ENCODE measurements around the gene KIAA0513. TPM values are rescaled to one million over a fixed set of nuclear protein-coding genes. Genes with fewer than 3 reads are reported as not detected.

KIAA0513 gene
- total RNA-seq, 1 donor from 2014 or later, result 7.4 TPM

DNA sequence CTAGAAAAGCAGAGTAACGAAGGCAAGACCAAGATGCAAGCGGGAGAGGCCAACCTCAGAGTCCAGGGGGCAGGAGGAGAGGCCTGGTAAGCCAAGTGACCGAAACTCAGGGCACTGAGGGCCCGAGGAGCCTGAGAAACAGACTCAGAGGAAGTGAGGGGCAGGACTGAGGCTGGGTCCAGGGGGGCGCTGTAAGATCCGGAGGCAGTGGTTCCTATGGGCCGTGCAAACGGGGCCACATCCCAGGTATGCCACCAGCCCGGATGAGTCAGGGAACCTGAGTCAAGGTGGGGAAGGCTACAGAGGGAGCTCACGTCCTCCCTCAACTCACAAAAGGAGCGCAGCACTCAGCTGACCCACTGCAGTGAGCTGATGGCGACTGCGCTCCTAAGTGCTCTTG lies 24.5 kb upstream of the KIAA0513 start:
- peak; percentile 9 for ATAC-seq
- intact Hi-C loops (cut with DNase I), result no loop called here
- no peak for DNase-seq (ENCODE audit: missing footprints)

DNA sequence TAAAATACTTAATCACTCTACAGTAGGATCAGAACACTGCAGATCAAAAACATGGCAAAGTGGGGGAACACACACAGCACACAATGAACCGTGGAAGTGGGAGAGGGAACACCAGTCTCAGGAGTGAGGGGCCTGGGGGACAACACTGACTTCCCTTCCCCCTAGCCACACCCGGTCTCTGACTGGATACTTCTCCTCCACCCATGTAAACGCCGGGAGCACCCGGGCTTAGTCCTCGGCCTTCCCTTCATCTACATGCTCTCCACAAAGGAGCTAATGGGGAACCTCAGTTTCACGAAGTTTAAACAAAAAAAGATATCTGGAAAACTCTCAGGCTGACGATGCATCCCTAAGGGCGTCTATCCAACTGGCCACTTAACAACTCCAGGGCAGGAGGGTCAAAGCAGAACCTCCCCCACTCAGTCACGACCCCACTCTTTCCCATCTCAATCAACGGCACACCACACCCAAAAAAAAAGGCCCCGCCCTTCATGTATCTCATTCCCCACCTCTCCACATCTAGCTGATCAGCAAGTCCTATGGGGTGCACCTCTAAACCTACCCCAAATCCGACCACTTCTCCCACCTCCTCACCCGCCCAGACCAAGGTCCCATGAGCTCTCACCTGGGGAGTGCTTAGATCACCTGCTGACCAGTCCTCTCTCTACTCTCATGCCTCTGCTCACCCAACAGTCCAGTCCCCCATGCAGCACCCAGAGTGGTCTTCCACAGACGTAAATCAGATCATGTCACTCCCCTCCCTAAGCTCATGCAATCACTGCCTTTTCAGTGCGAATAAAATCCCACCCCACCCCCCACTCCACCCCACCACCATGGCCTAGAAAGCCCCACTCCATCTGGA lies 23.6 kb upstream of the KIAA0513 start:
- DNase-seq (ENCODE audit: missing footprints), result no peak
- ATAC-seq, result peak; percentile 37
- intact Hi-C loops (cut with DNase I), result no loop called here

DNA sequence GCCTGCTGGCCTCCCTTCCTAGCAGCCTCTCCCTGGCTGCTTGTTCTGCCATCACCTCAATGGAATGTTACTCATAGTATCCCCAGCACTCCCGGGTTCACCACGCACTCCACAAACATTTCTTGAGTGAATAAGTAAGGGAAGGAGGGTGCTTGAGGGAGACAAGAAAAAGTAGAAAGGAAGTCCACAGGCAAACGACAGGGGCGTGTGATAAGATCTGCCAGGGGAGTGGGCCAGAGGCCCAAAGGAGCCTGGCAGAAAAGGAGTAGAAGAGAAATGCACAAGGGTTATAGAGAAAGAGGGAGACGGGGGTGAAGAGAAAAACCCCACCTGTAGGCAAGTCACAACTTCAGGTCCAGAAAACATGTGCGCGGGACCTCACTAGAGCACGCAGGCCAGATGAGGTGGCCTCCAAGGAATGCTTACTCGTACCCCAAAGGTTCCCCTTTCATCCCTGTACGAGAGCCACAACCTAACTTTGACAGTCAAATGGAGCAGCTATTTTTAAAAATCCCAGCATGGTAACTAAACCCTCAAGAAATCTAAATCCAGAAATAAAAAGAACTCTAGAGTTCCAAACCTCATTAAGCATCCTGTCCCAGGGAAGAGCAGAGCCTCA lies 22.9 kb upstream of the KIAA0513 start:
- peak; percentile 49 for ATAC-seq
- DNase-seq (ENCODE audit: missing footprints), result no peak
- intact Hi-C loops (cut with DNase I), result no loop called here

GRCh38 chr16:85005285-85006069 lies 22.1 kb upstream of the KIAA0513 start:
- ATAC-seq (peak; percentile 23), DNase-seq (ENCODE audit: missing footprints) (no peak)
- intact Hi-C loops (cut with DNase I), result no loop called here

DNA sequence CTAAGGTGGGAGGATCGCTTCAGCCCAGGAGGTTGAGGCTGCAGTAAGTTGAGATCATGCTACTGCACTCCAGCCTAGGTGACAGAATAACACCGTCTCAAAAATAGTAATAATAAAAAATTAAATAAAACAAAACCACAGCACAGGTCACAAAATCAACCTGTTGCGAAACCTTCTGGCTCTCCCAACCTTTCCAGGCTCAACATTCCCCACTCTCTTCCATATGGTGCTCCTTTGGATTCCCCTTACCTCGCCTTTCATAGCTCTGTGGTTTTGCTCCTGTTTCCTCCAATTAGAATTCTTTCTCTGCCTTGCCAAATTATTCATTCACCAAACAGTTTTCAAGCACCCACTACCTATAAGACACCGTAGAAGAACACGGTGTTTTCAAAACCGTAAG lies 21.0 kb upstream of the KIAA0513 start:
- no peak for DNase-seq (ENCODE audit: missing footprints)
- intact Hi-C loops (cut with DNase I), result no loop called here
- no peak for ATAC-seq

GRCh38 chr16:85007496-85008214 lies 19.9 kb upstream of the KIAA0513 start:
- intact Hi-C loops (cut with DNase I), result no loop called here
- DNase-seq (ENCODE audit: missing footprints), result no peak
- no peak for ATAC-seq

GRCh38 chr16:85008271-85008670 lies 19.3 kb upstream of the KIAA0513 start:
- no peak for DNase-seq (ENCODE audit: missing footprints)
- no peak for ATAC-seq
- intact Hi-C loops (cut with DNase I), result no loop called here

DNA sequence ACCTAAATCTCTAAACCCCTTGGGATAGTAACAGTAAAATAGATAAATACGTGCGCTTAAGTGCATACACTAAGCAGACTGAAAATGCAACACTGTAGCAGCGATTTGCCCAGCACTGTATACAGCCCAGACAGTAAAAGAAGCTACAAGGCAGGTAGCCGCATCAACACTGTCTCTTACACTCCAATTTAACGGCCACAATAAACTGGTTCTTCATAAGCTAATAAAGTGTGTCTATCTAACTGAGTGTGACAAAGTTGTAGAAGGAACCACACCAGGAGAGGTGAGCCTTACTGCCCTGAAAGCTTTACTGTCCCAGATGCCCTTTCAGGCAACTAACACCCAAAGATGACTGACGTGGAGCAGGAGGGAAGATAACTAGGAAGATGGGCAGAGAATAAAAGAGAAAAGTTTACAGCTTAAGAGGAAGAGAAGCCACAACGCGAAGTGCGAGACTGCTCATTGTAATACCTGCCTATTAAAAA lies 17.1 kb upstream of the KIAA0513 start:
- intact Hi-C loops (cut with DNase I), result loop anchor here (5.0 kb wide), 1 partner anchor 77 kb away; no protein-coding TSS in a partner anchor
- DNase-seq (ENCODE audit: missing footprints) (no peak), ATAC-seq (no peak)

DNA sequence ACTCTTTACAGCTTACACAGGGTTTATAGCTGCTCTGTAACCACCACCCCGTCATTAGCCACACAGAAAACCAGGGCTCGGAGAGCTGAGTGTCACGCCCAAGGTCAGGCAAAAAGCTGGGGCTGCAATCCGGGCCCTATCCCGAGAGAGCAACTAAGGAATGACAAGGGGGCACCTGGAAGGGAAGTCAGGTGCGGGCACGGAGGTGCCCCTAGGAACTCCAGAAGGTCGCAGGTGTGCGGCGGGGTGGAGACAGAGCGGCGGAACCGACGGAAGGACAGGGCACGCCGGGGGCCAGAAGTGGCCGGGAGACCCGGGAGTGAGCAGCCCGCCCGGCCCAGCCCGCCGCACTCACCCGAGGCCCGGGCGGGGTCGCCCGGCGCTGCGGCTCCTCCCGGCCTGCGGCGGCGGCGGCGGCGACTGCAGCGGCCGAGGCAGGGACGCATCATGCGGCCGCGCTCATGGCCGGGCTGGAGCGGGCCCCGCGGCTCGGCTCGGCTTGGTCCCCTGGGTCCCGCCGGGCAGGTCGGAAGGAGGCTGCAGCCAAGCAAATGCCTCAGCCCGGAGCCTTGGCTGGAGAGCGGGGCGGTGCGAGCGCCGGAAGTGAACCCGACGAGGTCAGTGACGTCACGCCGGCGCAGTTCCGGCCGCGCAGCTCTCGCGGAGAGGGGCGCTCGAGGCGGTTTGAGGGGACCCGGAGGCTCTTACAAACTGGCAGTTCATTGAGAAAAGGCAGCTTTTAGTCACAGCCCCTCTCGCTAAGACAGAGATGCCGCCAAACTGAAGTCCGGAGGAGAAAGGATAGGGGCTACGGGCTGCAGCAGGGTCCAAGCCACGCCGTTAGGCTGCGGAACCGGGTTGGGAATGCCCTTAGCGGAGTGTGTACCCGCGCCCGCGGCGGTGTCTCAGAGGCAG lies 16.4 kb upstream of the KIAA0513 start, which contains the start of gene ZDHHC7:
Gene ZDHHC7, minus strand, starts transcription at position 605 of the 915 bp plus-strand sequence. CDS start 20,917 bp downstream, outside the sequence.
- peak; percentile 94 for DNase-seq (ENCODE audit: missing footprints)
- intact Hi-C loops (cut with DNase I), result loop anchor here (5.0 kb wide), 1 partner anchor 76 kb away; no protein-coding TSS in a partner anchor
- ATAC-seq, result peak; percentile 95

- intact Hi-C loops (cut with DNase I), result loop anchor here (5.0 kb wide), 1 partner anchor 75 kb away; no protein-coding TSS in a partner anchor
- ATAC-seq, result peak; percentile 26
- no peak for DNase-seq (ENCODE audit: missing footprints)
Observed at GRCh38 chr16:85011846-85012284, 15.7 kb upstream of the KIAA0513 start.

GRCh38 chr16:85014311-85014710 lies 13.3 kb upstream of the KIAA0513 start:
- ATAC-seq, result no peak
- intact Hi-C loops (cut with DNase I), result loop anchor here (5.0 kb wide), 1 partner anchor 73 kb away; no protein-coding TSS in a partner anchor
- DNase-seq (ENCODE audit: missing footprints), result no peak

DNA sequence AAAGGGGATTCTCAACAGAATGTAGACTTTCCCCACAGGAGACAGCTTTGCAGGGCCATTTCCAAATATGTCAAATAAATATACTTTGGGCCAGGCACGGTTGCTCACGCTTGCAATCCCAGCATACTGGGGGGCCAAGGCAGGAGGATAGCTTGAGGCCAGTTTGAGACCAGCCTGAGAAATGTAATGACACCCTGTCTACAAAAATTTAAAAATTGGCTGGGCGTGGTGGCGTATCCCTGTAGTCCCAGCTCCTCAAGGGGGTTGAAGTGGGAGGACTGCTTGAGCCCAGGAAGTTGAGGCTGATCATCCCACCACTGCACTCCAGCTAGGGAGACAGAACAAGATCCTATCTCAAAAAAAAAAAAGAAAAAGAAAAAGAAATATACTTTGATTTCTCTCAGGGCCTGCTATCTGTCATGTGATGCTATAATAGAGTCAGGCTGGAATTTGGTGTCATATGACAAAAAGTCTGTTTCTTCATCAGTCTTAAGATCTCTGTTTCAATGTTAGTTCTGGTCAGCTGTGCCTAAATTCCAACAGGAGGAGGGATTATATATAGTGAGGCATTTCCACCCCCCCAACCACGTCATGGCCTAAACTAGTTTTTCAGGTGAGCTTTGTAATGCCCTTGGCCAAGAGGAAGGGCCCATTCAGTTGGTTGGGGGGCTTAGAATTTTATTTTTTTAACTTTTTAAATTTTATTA lies 12.0 kb upstream of the KIAA0513 start:
- no peak for DNase-seq (ENCODE audit: missing footprints)
- no peak for ATAC-seq
- intact Hi-C loops (cut with DNase I), result no loop called here

GRCh38 chr16:85017151-85017550 lies 10.4 kb upstream of the KIAA0513 start:
- no peak for DNase-seq (ENCODE audit: missing footprints)
- intact Hi-C loops (cut with DNase I), result no loop called here
- ATAC-seq, result peak; percentile 45

DNA sequence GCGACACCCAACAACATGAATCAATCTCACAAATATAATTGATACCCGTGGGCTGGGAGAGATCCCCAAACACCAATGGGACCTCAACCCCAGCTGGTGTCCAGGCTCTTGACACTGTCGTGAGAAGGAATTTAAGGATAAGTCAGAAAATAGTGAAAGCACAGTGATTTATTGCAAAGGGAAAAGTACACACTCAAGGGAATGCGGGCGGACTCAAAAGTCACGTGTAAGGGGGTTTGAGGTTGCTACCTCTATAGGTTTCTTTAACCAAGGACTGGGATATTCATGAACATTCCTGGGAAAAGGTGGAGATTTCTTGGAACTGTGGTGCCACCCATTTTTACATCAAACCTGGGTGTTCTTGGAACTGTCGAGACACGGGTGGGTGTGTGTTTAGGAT lies 10.0 kb upstream of the KIAA0513 start:
- no peak for DNase-seq (ENCODE audit: missing footprints)
- intact Hi-C loops (cut with DNase I), result no loop called here
- ATAC-seq, result no peak

DNA sequence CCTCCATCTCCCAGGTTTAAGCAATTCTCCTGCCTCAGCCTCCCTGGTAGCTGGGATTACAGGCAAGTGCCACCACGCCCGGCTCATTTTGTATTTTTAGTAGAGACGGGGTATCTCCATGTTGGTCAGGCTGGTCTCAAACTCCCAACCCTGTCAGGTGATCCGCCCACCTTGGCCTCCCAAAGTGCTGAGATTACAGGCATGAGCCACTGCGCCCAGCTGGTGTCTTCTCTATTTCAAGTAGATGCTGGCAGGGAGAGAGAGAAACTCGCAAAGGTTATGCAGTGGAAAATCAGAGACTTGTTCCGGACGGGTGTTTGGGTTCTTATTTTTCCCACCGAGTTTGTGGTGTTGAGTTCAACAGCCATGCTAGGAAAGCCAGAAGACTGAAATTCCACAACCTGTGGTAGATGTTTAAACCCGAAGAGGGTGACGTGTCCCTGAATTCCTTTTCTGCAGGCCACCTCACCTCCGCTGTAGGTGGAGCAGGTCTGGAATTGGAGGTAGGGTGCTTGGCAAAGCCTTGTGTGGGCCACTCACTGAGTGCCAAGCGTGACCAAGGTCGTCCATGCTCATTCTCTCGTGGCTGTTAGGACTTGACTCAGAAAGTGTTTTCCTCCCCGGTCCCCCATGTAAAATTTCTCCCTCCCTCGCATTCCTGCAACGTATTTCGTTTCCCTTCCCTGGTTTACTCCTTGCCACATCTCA lies 8.9 kb upstream of the KIAA0513 start:
- intact Hi-C loops (cut with DNase I), result no loop called here
- no peak for DNase-seq (ENCODE audit: missing footprints)
- ATAC-seq, result no peak

- DNase-seq (ENCODE audit: missing footprints) (no peak), ATAC-seq (peak; percentile 77)
- intact Hi-C loops (cut with DNase I), result no loop called here
Observed at GRCh38 chr16:85019659-85020245, 7.8 kb upstream of the KIAA0513 start.
